DMS153 treated with DMSO at 0.1 percent for 48 hours (cell line): ENCODE data around the gene LTBP2.

Experiments used
- DNase-seq: peaks from one replicate; lab custom pipeline; 2025; ENCODE audit not compliant: unreplicated experiment; lab: John Stamatoyannopoulos, UW

The LTBP2 gene

DNA sequence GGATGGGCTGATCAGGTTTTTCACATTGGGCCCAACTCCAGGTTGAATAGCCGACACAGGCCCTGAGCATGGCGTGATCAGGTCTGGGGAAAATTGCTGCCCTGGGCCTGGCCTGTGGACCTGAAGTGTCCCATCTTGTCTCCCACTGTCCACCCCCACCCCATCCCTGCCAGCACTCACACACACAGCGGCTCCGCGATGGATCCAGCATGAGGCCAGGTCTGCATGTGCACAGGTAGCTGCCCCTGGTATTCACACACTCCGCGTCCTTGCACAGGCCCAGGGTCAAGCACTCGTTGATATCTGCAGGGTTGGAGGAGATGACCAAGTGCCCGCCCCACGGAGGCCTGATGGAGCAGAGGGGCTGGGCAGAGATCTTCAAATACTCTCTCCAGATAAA, 79.8 kb downstream of the LTBP2 start:
- no peak for DNase-seq

- no peak for DNase-seq
Observed at GRCh38 chr14:74531467-74531866, 80.6 kb downstream of the LTBP2 start.

- no peak for DNase-seq
Observed at GRCh38 chr14:74531006-74531405, 81.0 kb downstream of the LTBP2 start.

DNA sequence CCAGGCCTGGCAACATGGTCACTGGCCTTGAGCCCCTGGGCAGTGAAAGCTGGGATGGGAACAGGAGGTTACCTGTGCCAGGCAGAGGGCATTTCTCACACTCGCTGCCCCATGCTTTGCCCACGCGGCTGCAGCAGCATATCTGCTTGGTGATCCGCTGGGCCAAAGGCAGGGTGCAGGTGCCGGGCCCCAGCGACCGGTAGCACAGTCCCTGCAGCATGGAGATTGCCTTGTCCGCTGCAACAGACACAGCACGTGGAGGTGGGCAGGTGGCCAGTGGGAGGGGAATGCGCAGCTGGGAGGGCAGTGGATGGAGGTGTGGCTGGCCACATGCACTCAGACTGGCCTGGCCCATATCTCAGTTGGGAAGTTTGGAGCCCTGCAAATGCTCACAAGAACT, 83.2 kb downstream of the LTBP2 start:
- no peak for DNase-seq

- no peak for DNase-seq
Observed at GRCh38 chr14:74528406-74528805, 83.6 kb downstream of the LTBP2 start.

DNA sequence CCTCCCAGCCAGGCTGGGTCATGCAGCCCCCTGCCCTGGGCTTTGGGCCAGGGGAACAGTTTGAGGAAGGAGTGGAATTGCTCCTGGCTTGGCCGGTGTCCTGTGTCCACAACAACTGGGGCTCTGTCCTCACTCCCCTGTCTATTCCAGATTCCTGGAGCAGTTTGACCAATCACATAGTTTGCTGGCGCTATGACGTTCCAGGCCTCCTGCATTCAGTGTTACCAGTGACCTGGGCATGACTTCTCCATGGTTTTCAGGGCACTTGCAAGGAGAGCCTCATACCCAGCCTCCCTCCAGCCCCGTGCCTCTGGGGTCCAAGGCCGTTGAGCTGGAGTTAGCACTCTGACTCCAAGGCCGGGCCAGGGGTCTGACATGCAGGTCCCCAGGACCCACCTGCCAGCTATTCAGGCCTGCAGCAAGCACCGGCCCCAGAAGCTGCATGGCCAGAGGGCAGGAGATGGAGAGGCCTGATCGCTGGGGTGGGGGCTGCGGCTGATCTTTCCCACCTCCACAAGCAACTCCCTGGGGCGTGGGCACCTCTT, 84.2 kb downstream of the LTBP2 start:
- no peak for DNase-seq

- no peak for DNase-seq
Observed at GRCh38 chr14:74526854-74527585, 85.0 kb downstream of the LTBP2 start.

- no peak for DNase-seq
Observed at GRCh38 chr14:74525361-74525851, 86.6 kb downstream of the LTBP2 start.

GRCh38 chr14:74524812-74525135, 87.3 kb downstream of the LTBP2 start:
- DNase-seq, result no peak

- no peak for DNase-seq
Observed at GRCh38 chr14:74524076-74524811, 87.8 kb downstream of the LTBP2 start.

- DNase-seq, result no peak
Observed at GRCh38 chr14:74522740-74523139, 89.3 kb downstream of the LTBP2 start.

DNA sequence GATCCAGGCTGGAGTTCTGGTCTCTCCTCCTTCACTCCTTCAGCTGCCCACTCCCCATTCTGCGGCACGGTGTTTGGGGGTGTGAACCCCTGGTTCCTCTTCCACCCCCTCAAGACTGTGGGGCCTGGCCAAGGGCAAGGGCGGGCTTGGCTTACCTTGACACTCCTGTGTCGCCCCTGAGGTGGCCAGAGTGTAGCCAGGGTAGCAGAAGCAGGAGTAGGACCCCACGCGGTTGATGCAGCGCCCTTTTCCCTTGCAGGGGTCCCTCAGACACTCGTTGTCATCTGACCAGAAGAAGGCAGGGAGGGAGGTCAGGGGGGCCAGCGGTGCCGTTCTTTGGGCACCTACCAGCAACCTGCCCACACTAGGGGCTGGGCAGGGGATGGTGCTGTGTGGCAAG, 90.3 kb downstream of the LTBP2 start:
- no peak for DNase-seq

DNA sequence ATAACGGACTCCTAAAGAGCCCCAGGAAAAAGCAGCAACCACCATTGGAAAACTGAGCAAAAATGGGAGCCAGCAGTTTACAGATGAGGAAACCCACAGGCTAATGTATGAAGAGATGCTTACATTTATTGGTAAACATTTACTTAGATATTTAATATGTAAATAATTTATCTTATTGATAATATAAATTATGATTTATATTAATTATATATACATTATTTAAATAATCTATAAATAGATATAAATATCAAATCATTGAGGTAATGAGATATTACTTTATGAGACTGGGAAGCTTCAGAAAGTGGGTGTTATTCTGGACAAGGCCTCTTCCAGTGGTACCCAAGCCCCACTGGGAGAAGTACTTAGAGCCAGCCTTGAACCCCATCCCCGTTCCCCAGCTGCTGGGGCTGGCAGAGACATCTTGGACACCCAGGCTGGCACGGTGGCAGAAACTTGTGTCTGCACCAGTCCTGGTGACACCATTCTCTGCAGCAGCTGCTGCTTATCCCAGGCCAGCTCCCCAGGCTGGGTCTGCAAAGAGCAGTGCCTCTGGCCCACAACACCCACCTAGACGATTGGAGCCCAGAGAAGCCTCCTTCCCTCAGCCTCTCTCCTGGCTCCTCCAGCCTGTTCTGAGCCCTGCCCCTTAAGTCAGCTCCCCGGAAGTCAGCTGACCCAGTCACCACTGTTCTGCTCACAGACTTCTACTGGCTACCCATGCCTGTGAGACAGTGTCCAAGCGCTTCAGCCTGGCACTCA, 92.5 kb downstream of the LTBP2 start:
- DNase-seq, result no peak

GRCh38 chr14:74518221-74518620, 93.8 kb downstream of the LTBP2 start:
- DNase-seq, result no peak

DNA sequence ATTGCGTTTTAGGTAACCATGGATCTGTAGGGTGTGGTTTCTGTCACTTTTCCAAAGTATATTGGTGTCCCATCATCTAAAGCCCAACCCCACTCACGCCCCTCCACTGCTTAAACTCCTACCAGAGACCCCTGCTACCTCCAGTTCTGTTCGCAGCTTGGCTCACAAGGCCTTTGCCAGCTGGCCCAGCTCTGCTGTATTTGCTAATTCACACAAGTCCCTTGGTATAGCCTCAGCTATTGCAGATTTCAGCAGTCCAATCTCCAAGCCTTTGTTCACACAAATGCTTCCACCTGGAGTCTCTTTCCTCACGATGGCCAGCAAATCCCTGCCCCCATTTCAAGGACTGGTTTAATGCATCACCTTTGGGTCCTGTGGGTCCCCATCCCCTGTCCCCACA, 94.3 kb downstream of the LTBP2 start:
- no peak for DNase-seq

- no peak for DNase-seq
Observed at GRCh38 chr14:74516451-74517160, 95.4 kb downstream of the LTBP2 start.

GRCh38 chr14:74515891-74516412, 96.1 kb downstream of the LTBP2 start:
- DNase-seq, result no peak

DNA sequence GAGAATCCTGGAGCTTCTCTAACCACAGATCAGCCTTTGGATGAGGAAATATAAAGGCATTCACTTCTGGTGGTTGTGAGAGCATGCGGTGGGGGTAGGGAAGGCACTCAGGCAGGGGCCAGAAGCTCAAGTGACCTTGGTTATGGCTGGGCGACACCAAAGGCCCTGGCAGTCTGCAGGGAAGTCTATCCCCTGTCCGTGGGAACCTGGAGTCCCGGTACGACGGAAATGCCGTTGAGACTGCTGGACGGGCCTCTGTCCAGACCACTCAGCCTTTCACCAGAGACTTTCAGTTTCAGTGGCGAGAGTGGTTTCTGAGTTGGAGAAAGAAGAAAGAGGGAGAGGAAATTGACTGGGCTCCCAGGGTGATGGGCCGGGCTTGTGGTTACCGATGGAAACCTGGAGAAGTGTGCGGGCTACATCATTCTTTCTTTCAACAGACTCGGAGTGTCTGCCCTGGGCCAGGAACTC, 97.5 kb downstream of the LTBP2 start:
- no peak for DNase-seq

GRCh38 chr14:74511966-74512830, 99.8 kb downstream of the LTBP2 start:
- DNase-seq, result no peak

DNA sequence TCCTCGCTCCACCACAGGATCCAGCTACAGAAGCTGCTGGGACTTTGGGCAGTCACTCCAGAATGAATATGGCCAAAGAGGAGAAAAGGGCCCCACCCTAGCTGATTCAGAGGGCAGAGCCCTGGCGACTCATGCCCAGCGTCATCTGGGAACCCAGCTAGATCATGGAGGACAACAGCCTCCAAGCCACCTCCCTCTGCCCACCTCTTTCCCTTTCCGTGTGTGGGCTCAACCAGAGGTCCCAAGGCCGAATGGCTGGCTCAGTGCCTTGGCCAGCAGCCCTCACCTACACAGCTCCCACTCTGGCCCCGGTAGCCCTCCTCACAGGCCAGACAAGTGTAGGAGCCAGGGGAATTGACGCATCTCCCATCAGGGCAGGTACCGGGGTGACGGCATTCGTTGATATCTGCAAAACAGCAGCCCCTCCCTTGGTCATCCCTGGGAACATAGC, 101.1 kb downstream of the LTBP2 start:
- DNase-seq, result no peak
